ENCODE measurements around the gene JHY.

JHY gene

GRCh38 chr11:122871302-122871701 is 11.3 kb upstream of the JHY start:
- Histone ChIP-seq H4K20me1 (ENCODE audit: insufficient read depth, low read length, poor library complexity, severe bottlenecking) (no peaks in the 10 kb centered on the region), H3K36me3 (ENCODE audit: insufficient read depth, low read length) (no peaks in the 10 kb centered on the region), H3K4me2 (ENCODE audit: low read depth, low read length, poor library complexity, severe bottlenecking) (no peak overlapping the region), H3K27me3 (ENCODE audit: insufficient read depth, low read length, poor library complexity, severe bottlenecking) (no peaks in the 10 kb centered on the region), H3K4me1 (ENCODE audit: insufficient read depth, low read length, poor library complexity, severe bottlenecking) (no peaks in the 10 kb centered on the region), H3K79me2 (ENCODE audit: insufficient read depth, low read length) (no peaks in the 10 kb centered on the region), H3K9me3 (ENCODE audit: insufficient read depth, low read depth, low read length) (no peaks in the 10 kb centered on the region), H2AFZ (ENCODE audit: low read length) (no peak overlapping the region), H3F3A (ENCODE audit: low read depth) (no peaks in the 10 kb centered on the region), H3K4me3 (ENCODE audit: low read length, poor library complexity, severe bottlenecking) (no peak overlapping the region), H3K9me2 (replicated peaks; ENCODE audit: low read depth, low read length) (no peaks in the 10 kb centered on the region), H3K9ac (ENCODE audit: low read depth, low read length, poor library complexity, severe bottlenecking) (no peak overlapping the region)
- TF ChIP-seq CTCF (conservative IDR thresholded peaks at IDR 0.05; ENCODE audit: low read length) = no peak
- TF ChIP-seq EZH2phosphoT487 (IDR thresholded peaks at IDR 0.05; ENCODE audit: borderline replicate concordance) = no peak

GRCh38 chr11:122872046-122872445 is 10.5 kb upstream of the JHY start:
- Histone ChIP-seq H3K36me3 (ENCODE audit: insufficient read depth, low read length) (no peaks in the 10 kb centered on the region), H3K9me2 (replicated peaks; ENCODE audit: low read depth, low read length) (no peaks in the 10 kb centered on the region), H3K4me3 (ENCODE audit: low read length, poor library complexity, severe bottlenecking) (no peak overlapping the region), H3K4me2 (ENCODE audit: low read depth, low read length, poor library complexity, severe bottlenecking) (no peak overlapping the region), H3K9ac (ENCODE audit: low read depth, low read length, poor library complexity, severe bottlenecking) (no peak overlapping the region), H3K27me3 (ENCODE audit: insufficient read depth, low read length, poor library complexity, severe bottlenecking) (no peaks in the 10 kb centered on the region), H3K79me2 (ENCODE audit: insufficient read depth, low read length) (no peaks in the 10 kb centered on the region), H3K9me3 (ENCODE audit: insufficient read depth, low read depth, low read length) (no peaks in the 10 kb centered on the region), H4K20me1 (ENCODE audit: insufficient read depth, low read length, poor library complexity, severe bottlenecking) (no peaks in the 10 kb centered on the region), H2AFZ (ENCODE audit: low read length) (no peak overlapping the region), H3F3A (ENCODE audit: low read depth) (no peaks in the 10 kb centered on the region), H3K4me1 (ENCODE audit: insufficient read depth, low read length, poor library complexity, severe bottlenecking) (no peaks in the 10 kb centered on the region)
- TF ChIP-seq EZH2phosphoT487 (IDR thresholded peaks at IDR 0.05; ENCODE audit: borderline replicate concordance) = no peak
- no peak for TF ChIP-seq CTCF (conservative IDR thresholded peaks at IDR 0.05; ENCODE audit: low read length)

GRCh38 chr11:122874991-122875390 is 7.6 kb upstream of the JHY start:
- Histone ChIP-seq H3K4me1 (ENCODE audit: insufficient read depth, low read length, poor library complexity, severe bottlenecking) (no peaks in the 10 kb centered on the region), H3K9ac (ENCODE audit: low read depth, low read length, poor library complexity, severe bottlenecking) (no peak overlapping the region), H3K9me3 (ENCODE audit: insufficient read depth, low read depth, low read length) (no peaks in the 10 kb centered on the region), H3F3A (ENCODE audit: low read depth) (no peaks in the 10 kb centered on the region), H2AFZ (ENCODE audit: low read length) (no peak overlapping the region), H3K4me3 (ENCODE audit: low read length, poor library complexity, severe bottlenecking) (no peak overlapping the region), H3K79me2 (ENCODE audit: insufficient read depth, low read length) (no peaks in the 10 kb centered on the region), H4K20me1 (ENCODE audit: insufficient read depth, low read length, poor library complexity, severe bottlenecking) (no peaks in the 10 kb centered on the region), H3K9me2 (replicated peaks; ENCODE audit: low read depth, low read length) (no peaks in the 10 kb centered on the region), H3K27me3 (ENCODE audit: insufficient read depth, low read length, poor library complexity, severe bottlenecking) (no peaks in the 10 kb centered on the region), H3K4me2 (ENCODE audit: low read depth, low read length, poor library complexity, severe bottlenecking) (no peak overlapping the region), H3K36me3 (ENCODE audit: insufficient read depth, low read length) (no peaks in the 10 kb centered on the region)
- TF ChIP-seq CTCF (conservative IDR thresholded peaks at IDR 0.05; ENCODE audit: low read length) = no peak
- TF ChIP-seq EZH2phosphoT487 (IDR thresholded peaks at IDR 0.05; ENCODE audit: borderline replicate concordance) = no peak
